ENCODE measurements around the gene HTR3A.

HTR3A gene

GRCh38 chr11:113954235-113954634 is 20.7 kb upstream of the HTR3A start:
- no peaks in the 10 kb centered on the region for H3K9me3 Mint-ChIP-seq
- H3K4me3 Mint-ChIP-seq = no peak overlapping the region
- no peaks in the 10 kb centered on the region for H3K27me3 Mint-ChIP-seq
- no peaks in the 10 kb centered on the region for H3K36me3 Mint-ChIP-seq
- H3K4me1 Mint-ChIP-seq = peaks cover 8% of the 10 kb centered on the region
- H3K27ac Mint-ChIP-seq = no peak overlapping the region
- no peak for ATAC-seq

DNA sequence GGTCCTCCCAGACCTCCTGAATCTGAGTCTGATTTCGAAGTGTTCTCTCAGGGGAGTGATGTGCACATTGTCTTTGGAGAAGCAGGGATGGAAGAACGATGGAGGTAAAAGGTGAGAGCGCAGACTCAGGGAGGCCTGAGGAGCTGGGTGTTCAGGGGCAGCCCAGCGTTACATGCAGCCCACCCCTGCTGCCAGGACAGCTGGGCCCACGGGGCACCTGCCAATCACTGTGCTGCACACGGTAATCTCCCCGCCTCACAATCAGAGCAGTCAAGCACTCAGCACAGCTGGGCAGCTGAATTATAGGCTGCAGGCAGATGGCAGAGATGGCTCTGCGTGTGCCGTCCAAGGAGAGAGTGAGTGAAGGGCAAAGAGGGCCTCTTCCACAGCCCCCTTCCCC is 17.9 kb upstream of the HTR3A start:
- H3K27ac Mint-ChIP-seq = no peak overlapping the region
- ATAC-seq = no peak
- H3K9me3 Mint-ChIP-seq = no peaks in the 10 kb centered on the region
- H3K4me1 Mint-ChIP-seq = peaks cover 6% of the 10 kb centered on the region
- no peaks in the 10 kb centered on the region for H3K27me3 Mint-ChIP-seq
- H3K4me3 Mint-ChIP-seq = no peak overlapping the region
- H3K36me3 Mint-ChIP-seq = no peaks in the 10 kb centered on the region

GRCh38 chr11:113960702-113961330 is 14.1 kb upstream of the HTR3A start:
- Mint-ChIP-seq H3K4me1 (peaks cover 6% of the 10 kb centered on the region), H3K27me3 (no peaks in the 10 kb centered on the region)

DNA sequence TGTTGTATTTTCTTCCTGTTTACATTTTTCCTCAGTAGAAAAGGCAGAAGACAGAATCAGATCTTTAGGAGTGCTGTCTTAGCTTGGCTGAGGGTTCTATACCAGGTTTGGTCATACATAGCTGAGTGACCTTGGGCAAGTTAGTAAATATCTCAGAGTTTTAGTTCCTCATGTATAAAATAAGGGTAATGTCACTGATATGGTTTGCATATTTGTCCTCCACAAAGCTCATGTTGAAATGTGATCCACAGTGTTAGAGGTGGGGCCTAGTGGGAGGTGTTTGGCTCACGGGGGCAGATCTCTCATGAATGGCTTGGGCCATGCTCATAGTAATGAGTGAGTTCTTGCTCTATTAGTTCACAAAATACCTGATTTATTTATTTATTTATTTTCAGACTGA is 7.5 kb upstream of the HTR3A start:
- Mint-ChIP-seq H3K4me3 (no peak overlapping the region), H3K27me3 (no peaks in the 10 kb centered on the region), H3K27ac (no peak overlapping the region), H3K36me3 (no peaks in the 10 kb centered on the region), H3K4me1 (peaks cover 45% of the 10 kb centered on the region), H3K9me3 (peaks cover 4% of the 10 kb centered on the region)
- ATAC-seq = peak; percentile 53

More at GRCh38 chr11:113960702-113961330, 14.1 kb upstream of the HTR3A start:
- no peak for ATAC-seq
- Mint-ChIP-seq H3K9me3 (no peaks in the 10 kb centered on the region), H3K36me3 (no peaks in the 10 kb centered on the region), H3K27ac (no peak overlapping the region), H3K4me3 (no peak overlapping the region)

DNA sequence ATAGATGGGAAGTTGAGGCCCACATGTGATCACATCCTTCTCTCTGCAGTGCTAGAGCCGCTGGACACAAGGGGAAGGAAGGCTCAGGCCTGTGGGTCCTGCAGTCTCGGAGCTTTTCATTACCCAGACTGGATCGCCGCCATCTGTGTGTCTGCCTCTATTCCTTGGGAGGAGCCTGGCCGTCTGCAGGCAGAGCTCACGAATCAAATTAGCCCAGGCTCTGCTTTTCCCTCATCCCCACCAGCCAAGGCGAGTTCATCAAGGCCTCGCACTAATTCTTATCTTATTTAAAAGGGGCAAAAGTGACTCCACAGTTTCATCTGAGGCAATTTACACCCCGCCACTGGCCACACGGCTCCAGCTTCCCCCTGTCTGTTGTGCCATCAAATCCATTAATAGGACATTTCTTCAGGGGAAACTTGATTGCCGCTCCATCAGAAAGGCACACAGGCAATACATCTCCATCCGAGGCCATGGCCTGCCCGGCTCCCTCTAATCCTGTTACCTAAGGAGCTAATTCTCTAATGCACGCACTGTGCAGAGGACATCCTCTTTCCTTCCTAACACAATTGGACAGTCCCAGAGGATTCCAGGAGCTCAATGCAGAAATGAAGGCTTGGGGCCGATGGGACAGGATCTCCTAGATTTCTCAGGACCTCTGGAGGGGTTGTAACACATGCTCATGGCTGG is 3.3 kb upstream of the HTR3A start:
- Mint-ChIP-seq H3K4me3 (no peak overlapping the region), H3K36me3 (no peaks in the 10 kb centered on the region), H3K4me1 (peaks cover 74% of the 10 kb centered on the region), H3K9me3 (peaks cover 3% of the 10 kb centered on the region), H3K27ac (peak overlapping the region; percentile 8), H3K27me3 (no peaks in the 10 kb centered on the region)
- ATAC-seq = no peak

DNA sequence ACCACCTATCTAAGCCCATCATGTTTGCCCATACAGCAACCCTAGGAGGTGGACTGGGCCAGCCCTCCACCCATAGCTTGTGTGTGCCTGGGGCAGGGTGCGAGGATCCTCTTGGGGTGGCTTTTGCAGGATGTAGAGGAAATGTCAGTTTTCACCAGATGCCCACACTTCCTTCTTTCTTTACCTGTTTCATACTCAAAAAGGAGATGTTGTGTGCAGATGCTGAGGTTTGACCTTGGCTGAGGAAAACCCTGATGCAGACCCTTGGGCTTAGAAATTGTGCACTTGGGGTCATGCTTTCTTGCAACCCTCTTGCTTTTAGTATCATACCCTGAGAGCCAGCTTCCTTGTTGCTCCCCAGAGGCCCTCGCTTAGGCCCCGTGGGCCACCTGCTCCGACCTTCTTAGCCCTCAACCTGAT is 2.2 kb downstream of the HTR3A start:
- Mint-ChIP-seq H3K36me3 (no peaks in the 10 kb centered on the region), H3K9me3 (no peaks in the 10 kb centered on the region), H3K27me3 (no peaks in the 10 kb centered on the region), H3K4me3 (peak overlapping the region; percentile 63), H3K27ac (peak overlapping the region; percentile 90), H3K4me1 (peaks cover 86% of the 10 kb centered on the region)
- ATAC-seq = peak; percentile 90

GRCh38 chr11:113977701-113978100 is 2.8 kb downstream of the HTR3A start:
- peaks cover 81% of the 10 kb centered on the region for H3K4me1 Mint-ChIP-seq
- no peaks in the 10 kb centered on the region for H3K9me3 Mint-ChIP-seq
- H3K27ac Mint-ChIP-seq = peak overlapping the region; percentile 90
- H3K27me3 Mint-ChIP-seq = no peaks in the 10 kb centered on the region
- H3K4me3 Mint-ChIP-seq = peak overlapping the region; percentile 63
- peak; percentile 89 for ATAC-seq
- no peaks in the 10 kb centered on the region for H3K36me3 Mint-ChIP-seq

DNA sequence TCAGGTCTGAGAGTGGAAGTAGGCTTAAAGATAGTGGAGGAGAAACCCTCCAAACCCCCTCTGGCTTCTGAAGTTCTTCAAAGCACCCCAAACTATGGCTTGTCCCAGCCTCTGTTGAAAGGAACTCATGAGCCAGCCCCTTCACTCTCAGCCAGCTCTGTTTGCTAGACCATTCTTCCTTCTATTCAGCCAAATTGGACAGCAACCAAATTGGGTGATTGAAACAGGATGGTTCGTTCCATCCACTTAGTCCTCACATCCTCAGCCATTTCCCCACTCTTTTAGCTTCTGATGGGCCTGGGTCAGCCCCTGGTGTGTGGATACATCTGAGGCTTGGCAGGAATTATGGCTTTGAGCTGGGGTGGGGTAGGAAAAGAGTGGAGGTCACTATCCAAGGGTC is 4.5 kb downstream of the HTR3A start:
- H3K36me3 Mint-ChIP-seq = peaks cover 8% of the 10 kb centered on the region
- no peaks in the 10 kb centered on the region for H3K27me3 Mint-ChIP-seq
- H3K9me3 Mint-ChIP-seq = no peaks in the 10 kb centered on the region
- peak overlapping the region; percentile 90 for H3K27ac Mint-ChIP-seq
- H3K4me3 Mint-ChIP-seq = no peak overlapping the region
- H3K4me1 Mint-ChIP-seq = peaks cover 86% of the 10 kb centered on the region
- ATAC-seq = no peak

DNA sequence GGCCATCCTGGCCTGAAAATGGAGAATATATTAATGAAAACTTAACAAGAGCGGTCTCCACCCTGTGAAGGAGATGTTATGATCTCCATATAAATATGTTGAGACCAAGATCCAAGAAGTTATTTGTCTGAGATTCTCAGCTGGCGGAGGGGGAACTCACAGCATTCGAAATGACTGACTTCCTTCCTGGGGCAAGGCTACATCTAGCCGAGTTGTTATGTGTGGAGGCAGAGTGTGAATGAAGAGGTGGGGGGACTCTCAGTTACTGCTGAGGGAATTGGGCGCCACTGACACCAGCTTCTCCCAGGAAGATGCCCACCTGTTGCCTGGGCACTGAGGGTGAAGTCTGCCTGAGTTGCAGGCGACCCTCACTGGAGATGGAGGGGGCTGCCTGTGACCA is 5.9 kb downstream of the HTR3A start:
- peaks cover 85% of the 10 kb centered on the region for H3K4me1 Mint-ChIP-seq
- H3K36me3 Mint-ChIP-seq = peaks cover 20% of the 10 kb centered on the region
- H3K9me3 Mint-ChIP-seq = no peaks in the 10 kb centered on the region
- ATAC-seq = no peak
- H3K4me3 Mint-ChIP-seq = peak overlapping the region; percentile 59
- peak overlapping the region; percentile 90 for H3K27ac Mint-ChIP-seq
- no peaks in the 10 kb centered on the region for H3K27me3 Mint-ChIP-seq

DNA sequence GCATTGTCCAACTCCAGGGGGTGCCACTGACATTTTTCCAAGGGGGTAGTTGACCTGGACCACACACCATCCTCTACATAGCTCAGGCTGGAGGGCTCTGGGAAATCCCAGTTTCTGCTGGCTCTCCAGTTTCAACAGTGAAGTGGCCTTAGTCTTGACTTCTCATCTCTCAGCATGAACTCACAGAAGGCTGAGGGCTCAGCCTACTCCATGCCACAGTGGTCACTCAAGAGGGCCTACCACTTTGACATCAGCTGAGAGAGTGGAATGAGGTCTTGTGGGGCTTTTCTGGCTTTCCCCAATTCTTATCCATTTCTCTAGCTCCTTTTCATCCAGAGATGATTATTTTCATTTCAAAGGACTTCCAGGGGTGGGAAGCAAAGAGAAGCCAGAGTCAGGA is 7.4 kb downstream of the HTR3A start:
- no peaks in the 10 kb centered on the region for H3K9me3 Mint-ChIP-seq
- peaks cover 70% of the 10 kb centered on the region for H3K4me1 Mint-ChIP-seq
- no peak for ATAC-seq
- peak overlapping the region; percentile 59 for H3K4me3 Mint-ChIP-seq
- no peak overlapping the region for H3K27ac Mint-ChIP-seq
- H3K27me3 Mint-ChIP-seq = no peaks in the 10 kb centered on the region
- peaks cover 35% of the 10 kb centered on the region for H3K36me3 Mint-ChIP-seq

- H3K27ac Mint-ChIP-seq = peak overlapping the region; percentile 2
- ATAC-seq = peak; percentile 55
- no peaks in the 10 kb centered on the region for H3K9me3 Mint-ChIP-seq
- H3K4me3 Mint-ChIP-seq = peak overlapping the region; percentile 2
- H3K4me1 Mint-ChIP-seq = peaks cover 45% of the 10 kb centered on the region
- H3K36me3 Mint-ChIP-seq = peaks cover 45% of the 10 kb centered on the region
- H3K27me3 Mint-ChIP-seq = no peaks in the 10 kb centered on the region
These were observed 9.9 kb downstream of the HTR3A start for GRCh38 chr11:113984781-113985180.

- ATAC-seq = no peak
- Mint-ChIP-seq H3K9me3 (no peaks in the 10 kb centered on the region), H3K4me3 (no peak overlapping the region), H3K27me3 (peaks cover 6% of the 10 kb centered on the region), H3K36me3 (peaks cover 48% of the 10 kb centered on the region), H3K27ac (no peak overlapping the region), H3K4me1 (peaks cover 34% of the 10 kb centered on the region)
These were observed 11.0 kb downstream of the HTR3A start for GRCh38 chr11:113985906-113986305.

- Mint-ChIP-seq H3K4me1 (peaks cover 29% of the 10 kb centered on the region), H3K9me3 (no peaks in the 10 kb centered on the region), H3K4me3 (no peak overlapping the region), H3K36me3 (peaks cover 48% of the 10 kb centered on the region), H3K27ac (no peak overlapping the region), H3K27me3 (peaks cover 12% of the 10 kb centered on the region)
- no peak for ATAC-seq
These were observed 11.6 kb downstream of the HTR3A start for GRCh38 chr11:113986351-113987140.

DNA sequence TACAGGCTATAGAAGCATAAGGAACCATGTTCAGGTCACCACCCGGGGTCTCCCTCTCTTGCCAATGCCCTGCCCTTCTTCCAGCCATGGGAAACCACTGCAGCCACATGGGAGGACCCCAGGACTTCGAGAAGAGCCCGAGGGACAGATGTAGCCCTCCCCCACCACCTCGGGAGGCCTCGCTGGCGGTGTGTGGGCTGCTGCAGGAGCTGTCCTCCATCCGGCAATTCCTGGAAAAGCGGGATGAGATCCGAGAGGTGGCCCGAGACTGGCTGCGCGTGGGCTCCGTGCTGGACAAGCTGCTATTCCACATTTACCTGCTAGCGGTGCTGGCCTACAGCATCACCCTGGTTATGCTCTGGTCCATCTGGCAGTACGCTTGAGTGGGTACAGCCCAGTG is 14.5 kb downstream of the HTR3A start:
- Mint-ChIP-seq H3K27me3 (peaks cover 12% of the 10 kb centered on the region), H3K36me3 (peaks cover 41% of the 10 kb centered on the region), H3K27ac (no peak overlapping the region), H3K9me3 (no peaks in the 10 kb centered on the region), H3K4me1 (peaks cover 29% of the 10 kb centered on the region), H3K4me3 (no peak overlapping the region)
- ATAC-seq = no peak

DNA sequence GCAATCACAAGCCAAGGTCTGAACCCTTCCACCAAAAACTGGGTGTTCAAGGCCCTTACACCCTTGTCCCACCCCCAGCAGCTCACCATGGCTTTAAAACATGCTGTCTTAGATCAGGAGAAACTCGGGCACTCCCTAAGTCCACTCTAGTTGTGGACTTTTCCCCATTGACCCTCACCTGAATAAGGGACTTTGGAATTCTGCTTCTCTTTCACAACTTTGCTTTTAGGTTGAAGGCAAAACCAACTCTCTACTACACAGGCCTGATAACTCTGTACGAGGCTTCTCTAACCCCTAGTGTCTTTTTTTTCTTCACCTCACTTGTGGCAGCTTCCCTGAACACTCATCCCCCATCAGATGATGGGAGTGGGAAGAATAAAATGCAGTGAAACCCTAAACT is 15.0 kb downstream of the HTR3A start:
- Mint-ChIP-seq H3K9me3 (no peaks in the 10 kb centered on the region), H3K36me3 (peaks cover 37% of the 10 kb centered on the region), H3K27me3 (peaks cover 12% of the 10 kb centered on the region), H3K27ac (no peak overlapping the region), H3K4me3 (no peak overlapping the region), H3K4me1 (peaks cover 30% of the 10 kb centered on the region)
- no peak for ATAC-seq
